GM12891 (cell line): Measurements from ENCODE around the gene DOCK11.

Experiments used
- PAX5 ChIP-seq: IDR thresholded peaks from 2 replicates; pipeline ENCODE4 v1.6.1; 2011; ENCODE audit warnings: low read length, moderate library complexity, mild to moderate bottlenecking; ENCODE audit not compliant: insufficient read depth, severe bottlenecking
- POLR2A ChIP-seq: IDR thresholded peaks from 2 replicates; pipeline ENCODE4 v1.6.1; 2011; ENCODE audit warnings: low read depth, low read length, control low read depth
- POLR2AphosphoS5 ChIP-seq: IDR thresholded peaks from 2 replicates; pipeline ENCODE4 v1.6.1; 2011; ENCODE audit warnings: low read depth, low read length, control low read depth
- SPI1 ChIP-seq: IDR thresholded peaks from 2 replicates; pipeline ENCODE4 v1.6.1; 2011; ENCODE audit warnings: low read depth, low read length, control low read depth

DNA sequence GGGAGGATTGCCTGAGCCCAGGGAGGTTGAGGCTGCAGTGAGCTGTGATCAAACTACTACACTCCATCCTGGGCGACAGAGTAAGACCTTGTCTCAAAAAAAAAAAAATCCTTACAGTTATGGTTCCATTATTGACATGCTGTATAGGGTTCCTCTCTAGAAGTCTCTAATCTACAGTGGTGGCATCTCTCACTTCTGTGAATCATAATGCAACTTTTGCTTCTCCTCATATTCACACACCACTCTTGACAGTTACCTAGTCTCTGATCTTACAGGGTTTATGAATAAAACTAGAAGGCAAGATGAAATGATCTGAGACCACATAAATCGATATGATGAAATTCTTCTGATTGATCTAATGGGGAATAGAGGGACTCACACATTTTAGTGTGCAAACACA is 40.6 kb downstream of the DOCK11 start:
- TF ChIP-seq POLR2AphosphoS5 (no peak), POLR2A (no peak), SPI1 (no peak; the same call in 1 of the 2 replicates), PAX5 (no peak)
